MCF 10A (cell line): Measurements from ENCODE around the gene BNC1. TPM values are rescaled to one million over a fixed set of nuclear protein-coding genes. Genes with fewer than 3 reads are reported as not detected.

Experiments
- BruUV-seq: library from RNA; stranded (reverse); fragments of 400-500 nt; replicated peaks from 2 replicates; lab custom pipeline; 2021; lab: Mats Ljungman, UMichigan
- CTCF ChIA-PET: fragments of 300-600 bp; sonication (Branson Sonifier 250); formaldehyde crosslinking; extraction: SDS; loops from one replicate; lab custom pipeline; 2021; ENCODE audit warnings: antibody characterized with exemption, inconsistent platforms; lab: Yijun Ruan, JAX
- POLR2A ChIA-PET: fragments of 300-600, 350-650 bp; sonication (Branson Sonifier 250); formaldehyde crosslinking; extraction: SDS; loops from one replicate; lab custom pipeline; 2020; ENCODE audit warnings: antibody characterized with exemption, inconsistent platforms; lab: Yijun Ruan, JAX
- DNase-seq: peaks from one replicate; pipeline ENCODE4 v3.0.0-alpha.2; 2018; ENCODE audit not compliant: unreplicated experiment
- H3K27ac Mint-ChIP-seq: one replicate; pipeline ENCODE4 v1.8.0; 2022; ENCODE audit warnings: mild to moderate bottlenecking, low read depth, mixed read lengths; ENCODE audit not compliant: unreplicated experiment
- H3K27me3 Mint-ChIP-seq: one replicate; pipeline ENCODE4 v1.8.0; 2022; ENCODE audit warnings: mixed read lengths; ENCODE audit not compliant: insufficient read depth, unreplicated experiment
- H3K36me3 Mint-ChIP-seq: one replicate; pipeline ENCODE4 v1.8.0; 2022; ENCODE audit warnings: mild to moderate bottlenecking, moderate library complexity, mixed read lengths; ENCODE audit not compliant: insufficient read depth, unreplicated experiment
- H3K4me1 Mint-ChIP-seq: one replicate; pipeline ENCODE4 v1.8.0; 2022; ENCODE audit warnings: mixed read lengths; ENCODE audit not compliant: insufficient read depth, unreplicated experiment
- H3K4me3 Mint-ChIP-seq: one replicate; pipeline ENCODE4 v1.8.0; 2022; ENCODE audit warnings: mild to moderate bottlenecking, moderate library complexity, mixed read lengths; ENCODE audit not compliant: unreplicated experiment
- H3K9me3 Mint-ChIP-seq: one replicate; pipeline ENCODE4 v1.8.0; 2022; ENCODE audit warnings: mixed read lengths; ENCODE audit not compliant: unreplicated experiment
- intact Hi-C: fragments of 100-400 bp; cut with micrococcal nuclease; formaldehyde crosslinking; loops from 2 replicates; pipeline ENCODE4 v1.14.1; 2022
- total RNA-seq: library from RNA; stranded (reverse); gene quantifications from 2 replicates; pipeline ENCODE4 v1.2.3, GENCODE V29; 2022
- TF ChIP-seq, protein P1 (sequence below): fragments of 200-600 bp; IDR thresholded peaks from one replicate; pipeline ENCODE4 v1.8.0; 2022; ENCODE audit warnings: antibody characterized with exemption, mild to moderate bottlenecking; ENCODE audit not compliant: unreplicated experiment

BNC1 gene
- total RNA-seq, 1 experiment from 2014 or later, result 93.5 TPM

DNA sequence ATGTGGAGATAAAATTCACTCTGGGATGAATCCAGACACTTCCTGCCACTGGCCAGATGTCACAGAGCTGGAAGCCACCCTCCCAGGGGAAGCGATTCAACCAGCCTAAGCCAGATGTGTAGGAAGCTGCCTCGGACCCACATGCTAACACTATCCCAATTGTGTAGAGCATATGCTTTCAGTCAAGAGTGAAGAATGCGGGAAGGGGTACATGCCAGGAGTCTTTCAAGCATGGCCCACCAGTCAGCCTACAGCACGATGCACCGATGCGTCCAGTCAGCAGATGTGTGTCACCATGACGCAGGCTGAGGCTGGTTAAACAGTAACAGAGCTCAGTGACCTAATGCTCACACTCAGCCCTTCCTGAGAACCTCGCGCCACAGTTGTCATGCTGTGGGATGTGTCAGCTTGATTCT lies 38.8 kb upstream of the BNC1 start:
- TF ChIP-seq, protein P1, sequence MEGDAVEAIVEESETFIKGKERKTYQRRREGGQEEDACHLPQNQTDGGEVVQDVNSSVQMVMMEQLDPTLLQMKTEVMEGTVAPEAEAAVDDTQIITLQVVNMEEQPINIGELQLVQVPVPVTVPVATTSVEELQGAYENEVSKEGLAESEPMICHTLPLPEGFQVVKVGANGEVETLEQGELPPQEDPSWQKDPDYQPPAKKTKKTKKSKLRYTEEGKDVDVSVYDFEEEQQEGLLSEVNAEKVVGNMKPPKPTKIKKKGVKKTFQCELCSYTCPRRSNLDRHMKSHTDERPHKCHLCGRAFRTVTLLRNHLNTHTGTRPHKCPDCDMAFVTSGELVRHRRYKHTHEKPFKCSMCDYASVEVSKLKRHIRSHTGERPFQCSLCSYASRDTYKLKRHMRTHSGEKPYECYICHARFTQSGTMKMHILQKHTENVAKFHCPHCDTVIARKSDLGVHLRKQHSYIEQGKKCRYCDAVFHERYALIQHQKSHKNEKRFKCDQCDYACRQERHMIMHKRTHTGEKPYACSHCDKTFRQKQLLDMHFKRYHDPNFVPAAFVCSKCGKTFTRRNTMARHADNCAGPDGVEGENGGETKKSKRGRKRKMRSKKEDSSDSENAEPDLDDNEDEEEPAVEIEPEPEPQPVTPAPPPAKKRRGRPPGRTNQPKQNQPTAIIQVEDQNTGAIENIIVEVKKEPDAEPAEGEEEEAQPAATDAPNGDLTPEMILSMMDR, result no peak
- no peaks in the 10 kb centered on the region for H3K27me3 Mint-ChIP-seq
- ChIA-PET CTCF (interaction anchor here (0.6 to 1.5 kb wide), 8 partner anchors 11 to 113 kb away, joined by 3 to 8 read pairs (median 4); no protein-coding TSS in a partner anchor), POLR2A (interaction anchor here (0.9 to 5.0 kb wide), 14 partner anchors 12 to 313 kb away, joined by 3 to 54 read pairs (median 5); partner anchors contain the start of gene BTBD1)
- no peaks in the 10 kb centered on the region for H3K36me3 Mint-ChIP-seq
- H3K9me3 Mint-ChIP-seq, result no peaks in the 10 kb centered on the region
- peak; percentile 85 for DNase-seq
- BruUV-seq, result no TSS peak
- H3K4me3 Mint-ChIP-seq, result no peak overlapping the region
- H3K27ac Mint-ChIP-seq, result peak overlapping the region; percentile 46
- intact Hi-C loops, result loop anchor here (5.0 kb wide), 2 partner anchors 34 to 36 kb away; no protein-coding TSS in a partner anchor
- peaks cover 52% of the 10 kb centered on the region for H3K4me1 Mint-ChIP-seq

DNA sequence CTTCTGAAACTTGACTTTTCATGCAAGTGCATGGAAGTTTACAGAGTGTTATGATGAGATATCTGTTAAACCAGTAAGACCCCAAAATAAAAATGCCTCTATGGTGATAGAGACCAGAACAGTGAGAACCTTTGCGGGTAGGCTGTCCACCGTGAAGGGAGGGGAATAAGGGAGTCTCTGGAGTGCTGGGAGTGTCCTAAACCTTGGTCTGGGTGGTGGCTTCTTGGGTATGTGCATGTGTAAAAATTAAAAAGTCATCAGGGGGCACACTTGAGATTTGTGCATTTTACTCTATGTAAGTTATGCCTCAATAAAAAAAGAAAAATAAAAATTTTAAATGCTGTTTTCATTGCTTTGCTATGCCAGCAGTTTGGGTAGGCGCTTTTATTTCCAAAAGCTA lies 38.2 kb upstream of the BNC1 start:
- no TSS peak for BruUV-seq
- Mint-ChIP-seq H3K27ac (no peak overlapping the region), H3K4me1 (peaks cover 52% of the 10 kb centered on the region), H3K9me3 (no peaks in the 10 kb centered on the region), H3K27me3 (no peaks in the 10 kb centered on the region), H3K36me3 (no peaks in the 10 kb centered on the region), H3K4me3 (no peak overlapping the region)
- DNase-seq, result no peak
- ChIA-PET CTCF (interaction anchor here (0.9 to 1.5 kb wide), 9 partner anchors 11 to 114 kb away, joined by 3 to 8 read pairs (median 4); no protein-coding TSS in a partner anchor), POLR2A (interaction anchor here (0.7 to 5.0 kb wide), 23 partner anchors 9 to 312 kb away, joined by 3 to 54 read pairs (median 5); partner anchors contain the start of gene BNC1)
- intact Hi-C loops, result loop anchor here (5.0 kb wide), 2 partner anchors 35 kb away; no protein-coding TSS in a partner anchor
- TF ChIP-seq, protein P1, result no peak

DNA sequence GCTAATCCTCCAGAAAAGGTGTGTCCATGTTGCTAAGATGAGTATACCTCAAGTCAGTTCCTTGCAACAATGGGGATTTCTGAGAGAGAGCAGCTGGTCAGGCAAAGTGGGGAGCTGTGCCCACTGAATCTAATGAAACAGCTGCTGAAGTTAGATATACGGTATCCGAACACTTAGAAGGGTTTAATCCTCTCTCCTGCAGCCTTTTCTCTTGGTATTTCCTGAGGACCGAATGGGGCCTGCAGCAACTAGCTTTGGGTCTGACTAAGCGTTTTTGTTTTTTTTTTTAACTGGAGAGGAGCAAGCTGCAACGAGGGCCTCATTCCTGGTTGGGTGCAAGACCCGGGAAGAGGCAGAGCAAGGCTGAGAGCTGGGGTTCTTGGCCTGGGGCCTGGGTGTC lies 37.6 kb upstream of the BNC1 start:
- Mint-ChIP-seq H3K27ac (peak overlapping the region; percentile 74), H3K36me3 (no peaks in the 10 kb centered on the region), H3K27me3 (no peaks in the 10 kb centered on the region), H3K4me1 (peaks cover 48% of the 10 kb centered on the region), H3K9me3 (no peaks in the 10 kb centered on the region), H3K4me3 (no peak overlapping the region)
- BruUV-seq, result no TSS peak
- intact Hi-C loops, result loop anchor here (5.0 kb wide), 2 partner anchors 35 kb away; no protein-coding TSS in a partner anchor
- POLR2A ChIA-PET, result interaction anchor here (0.7 to 5.0 kb wide), 23 partner anchors 8 to 311 kb away, joined by 3 to 54 read pairs (median 5); partner anchors contain the start of gene BNC1
- CTCF ChIA-PET, result interaction anchor here (0.6 to 1.5 kb wide), 12 partner anchors 17 to 288 kb away, joined by 3 to 8 read pairs (median 3); no protein-coding TSS in a partner anchor
- peak; percentile 76 for DNase-seq
- TF ChIP-seq, protein P1, result no peak

DNA sequence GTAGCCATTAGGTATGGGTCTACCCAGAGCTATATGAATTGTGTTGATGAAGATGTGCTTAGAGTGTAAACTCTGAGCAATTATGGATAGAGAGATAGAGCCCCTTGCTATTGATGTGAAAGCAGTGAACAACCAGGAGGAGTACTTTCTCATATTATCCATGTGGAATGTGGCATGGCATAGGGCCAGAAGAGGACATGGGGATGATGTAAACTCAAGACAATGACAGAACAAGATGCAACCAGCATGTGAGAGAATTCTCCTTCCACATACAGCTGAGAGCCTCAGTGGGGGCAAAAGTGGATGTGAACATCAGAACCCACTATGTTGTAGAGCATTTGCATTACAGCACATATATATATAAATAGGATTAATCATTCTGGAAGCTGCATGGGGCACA lies 36.4 kb upstream of the BNC1 start:
- peaks cover 42% of the 10 kb centered on the region for H3K4me1 Mint-ChIP-seq
- ChIA-PET POLR2A (interaction anchor here (0.7 to 6.4 kb wide), 11 partner anchors 10 to 119 kb away, joined by 3 to 54 read pairs (median 6); partner anchors contain the start of gene BNC1), CTCF (interaction anchor here (0.9 to 1.6 kb wide), 3 partner anchors 33 to 60 kb away, joined by 3 to 4 read pairs (median 3); no protein-coding TSS in a partner anchor)
- peak; percentile 77 for DNase-seq
- TF ChIP-seq, protein P1, result no peak
- no peak overlapping the region for H3K4me3 Mint-ChIP-seq
- intact Hi-C loops, result loop anchor here (5.0 kb wide), 2 partner anchors 34 to 36 kb away; no protein-coding TSS in a partner anchor
- no peaks in the 10 kb centered on the region for H3K27me3 Mint-ChIP-seq
- peak overlapping the region; percentile 28 for H3K27ac Mint-ChIP-seq
- H3K36me3 Mint-ChIP-seq, result no peaks in the 10 kb centered on the region
- no peaks in the 10 kb centered on the region for H3K9me3 Mint-ChIP-seq
- no TSS peak for BruUV-seq
